Hepatocyte (in vitro differentiated cells): ENCODE data around the gene ZNF557. TPM values are rescaled to one million over a fixed set of nuclear protein-coding genes. Genes with fewer than 3 reads are reported as not detected.

ENCODE experiments used
- DNase-seq: peaks from one replicate; pipeline ENCODE4 v3.0.0-alpha.2; 2016; ENCODE audit warnings: low spot score
- H2AFZ ChIP-seq: fragments of 200-600 bp; sonication (generic); 2 replicates; pipeline ENCODE4 v1.6.0; 2016; ENCODE audit warnings: antibody characterized with exemption, mild to moderate bottlenecking
- H3K27ac ChIP-seq: fragments of 200-600 bp; sonication (generic); 2 replicates; pipeline ENCODE4 v1.5.1; 2016; ENCODE audit warnings: mild to moderate bottlenecking
- H3K27me3 ChIP-seq: fragments of 200-600 bp; sonication (generic); 2 replicates; pipeline ENCODE4 v1.6.1; 2016
- H3K36me3 ChIP-seq: fragments of 200-600 bp; sonication (generic); replicated peaks from 2 replicates; pipeline ENCODE4 v1.5.1; 2016; ENCODE audit warnings: low read depth; ENCODE audit not compliant: insufficient read depth
- H3K4me1 ChIP-seq: fragments of 200-600 bp; sonication (generic); 2 replicates; pipeline ENCODE4 v1.5.1; 2016; ENCODE audit warnings: mild to moderate bottlenecking, moderate library complexity; ENCODE audit not compliant: insufficient read depth
- H3K4me2 ChIP-seq: fragments of 200-600 bp; sonication (generic); 2 replicates; pipeline ENCODE4 v1.6.0; 2016
- H3K4me3 ChIP-seq: fragments of 200-600 bp; sonication (generic); 2 replicates; pipeline ENCODE4 v1.5.1; 2016; ENCODE audit warnings: mild to moderate bottlenecking
- H3K79me2 ChIP-seq: fragments of 200-600 bp; sonication (generic); 2 replicates; pipeline ENCODE4 v1.6.0; 2017; ENCODE audit warnings: mild to moderate bottlenecking
- H3K9me2 ChIP-seq: fragments of 200-600 bp; sonication (generic); replicated peaks from 2 replicates; pipeline ENCODE4 v1.6.0; 2017; ENCODE audit warnings: mild to moderate bottlenecking; ENCODE audit not compliant: insufficient read depth
- H3K9me3 ChIP-seq: fragments of 200-600 bp; sonication (generic); 2 replicates; pipeline ENCODE4 v1.5.1; 2016; ENCODE audit warnings: low read depth, mild to moderate bottlenecking
- H4K20me1 ChIP-seq: fragments of 200-600 bp; sonication (generic); 2 replicates; pipeline ENCODE4 v1.6.0; 2016; ENCODE audit warnings: mild to moderate bottlenecking; ENCODE audit not compliant: insufficient read depth, poor library complexity, severe bottlenecking
- CTCF ChIP-seq: fragments of 200-600 bp; sonication (generic); IDR thresholded peaks from 2 replicates; pipeline ENCODE4 v1.5.1; 2016; ENCODE audit warnings: antibody characterized with exemption, mild to moderate bottlenecking; ENCODE audit not compliant: poor library complexity
- EZH2 ChIP-seq: fragments of 200-600 bp; sonication (generic); IDR thresholded peaks from 2 replicates; pipeline ENCODE4 v1.6.1; 2016; ENCODE audit warnings: antibody characterized with exemption, mild to moderate bottlenecking, borderline replicate concordance
- EZH2phosphoT487 ChIP-seq: fragments of 200-600 bp; sonication (generic); IDR thresholded peaks from one replicate; pipeline ENCODE4 v1.6.1; 2018; ENCODE audit warnings: antibody characterized with exemption, mild to moderate bottlenecking, low read depth, moderate library complexity; ENCODE audit not compliant: unreplicated experiment, severe bottlenecking
- WGBS: methylation state at CpG from one replicate; pipeline ENCODE4 v1.1.6; 2016; ENCODE audit warnings: low lambda C conversion rate; ENCODE audit errors: missing lambda C conversion rate; 5-methylcytosine and 5-hydroxymethylcytosine counted together
- polyA plus RNA-seq: library from polyadenylated mRNA; unstranded; fragments of >200 nt; fragmentation: Nextera tagmentation; extraction: Ambion mirVana; gene quantifications from 2 replicates; pipeline ENCODE4 v1.2.1, GENCODE V29; 2016
- total RNA-seq: library from RNA; depleted of rRNA; stranded (reverse); fragments of >200 nt; gene quantifications from 2 replicates; pipeline ENCODE4 v1.2.3, GENCODE V29; 2014

ZNF557 gene
- total and polyA plus RNA-seq, 2 experiments from 2014 or later: 3.4 to 9.5 TPM

GRCh38 chr19:7115721-7116120, 46.2 kb downstream of the ZNF557 start:
- H3K9me3 ChIP-seq: no peaks in the 10 kb centered on the region
- no peak overlapping the region for H3K27ac ChIP-seq
- H3K79me2 ChIP-seq: no peaks in the 10 kb centered on the region
- no peak overlapping the region for H3K4me2 ChIP-seq
- no peak for DNase-seq
- no peaks in the 10 kb centered on the region for H3K9me2 ChIP-seq
- H2AFZ ChIP-seq: no peak overlapping the region
- no peaks in the 10 kb centered on the region for H3K27me3 ChIP-seq
- no peaks in the 10 kb centered on the region for H3K4me1 ChIP-seq
- WGBS: 95% methylated on average over 6 of the region's 6 CpGs
- H3K4me3 ChIP-seq: no peak overlapping the region
- TF ChIP-seq CTCF (no peak), EZH2phosphoT487 (no peak), EZH2 (no peak)
- H4K20me1 ChIP-seq: no peaks in the 10 kb centered on the region
- no peaks in the 10 kb centered on the region for H3K36me3 ChIP-seq

- WGBS: 95% methylated on average over 11 of the region's 11 CpGs
- no peak overlapping the region for H3K4me3 ChIP-seq
- no peak for TF ChIP-seq EZH2phosphoT487
- no peaks in the 10 kb centered on the region for H3K9me2 ChIP-seq
- H4K20me1 ChIP-seq: no peaks in the 10 kb centered on the region
- H3K9me3 ChIP-seq: no peaks in the 10 kb centered on the region
- H3K36me3 ChIP-seq: no peaks in the 10 kb centered on the region
- no peak for DNase-seq
- no peaks in the 10 kb centered on the region for H3K27me3 ChIP-seq
- no peaks in the 10 kb centered on the region for H3K4me1 ChIP-seq
- H3K27ac ChIP-seq: no peak overlapping the region
- H3K4me2 ChIP-seq: no peak overlapping the region
- no peaks in the 10 kb centered on the region for H3K79me2 ChIP-seq
- H2AFZ ChIP-seq: no peak overlapping the region
These were observed 47.7 kb downstream of the ZNF557 start for GRCh38 chr19:7117248-7117647.

- Histone ChIP-seq H3K9me3 (no peaks in the 10 kb centered on the region), H3K27me3 (no peaks in the 10 kb centered on the region), H3K9me2 (no peaks in the 10 kb centered on the region), H2AFZ (no peak overlapping the region), H4K20me1 (no peaks in the 10 kb centered on the region), H3K79me2 (no peaks in the 10 kb centered on the region), H3K4me3 (no peak overlapping the region), H3K27ac (no peak overlapping the region), H3K36me3 (no peaks in the 10 kb centered on the region), H3K4me1 (no peaks in the 10 kb centered on the region), H3K4me2 (no peak overlapping the region)
- WGBS: 90% methylated on average over 13 of the region's 14 CpGs
- no peak for DNase-seq
- TF ChIP-seq EZH2phosphoT487 (no peak), CTCF (no peak), EZH2 (no peak)
These were observed 50.1 kb downstream of the ZNF557 start for GRCh38 chr19:7119582-7119981.

- Histone ChIP-seq H2AFZ (no peak overlapping the region), H3K4me2 (no peak overlapping the region), H3K27ac (no peak overlapping the region), H3K9me3 (no peaks in the 10 kb centered on the region), H3K4me1 (no peaks in the 10 kb centered on the region), H4K20me1 (no peaks in the 10 kb centered on the region), H3K27me3 (no peaks in the 10 kb centered on the region), H3K4me3 (no peak overlapping the region), H3K36me3 (no peaks in the 10 kb centered on the region), H3K79me2 (no peaks in the 10 kb centered on the region), H3K9me2 (no peaks in the 10 kb centered on the region)
- TF ChIP-seq EZH2phosphoT487: no peak
- no peak for TF ChIP-seq CTCF
- no peak for TF ChIP-seq EZH2
- whole genome bisulfite sequencing: 97% methylated on average over 10 of the region's 10 CpGs
- no peak for DNase-seq
These were observed 51.0 kb downstream of the ZNF557 start for GRCh38 chr19:7120499-7120898.
